Measurements from ENCODE around the gene CALM3.
"Not testable (repeated sequence)": the region's sequence is repeated elsewhere in the genome, so short reads cannot be mapped to it uniquely, and the experiment has no call there.

DNA sequence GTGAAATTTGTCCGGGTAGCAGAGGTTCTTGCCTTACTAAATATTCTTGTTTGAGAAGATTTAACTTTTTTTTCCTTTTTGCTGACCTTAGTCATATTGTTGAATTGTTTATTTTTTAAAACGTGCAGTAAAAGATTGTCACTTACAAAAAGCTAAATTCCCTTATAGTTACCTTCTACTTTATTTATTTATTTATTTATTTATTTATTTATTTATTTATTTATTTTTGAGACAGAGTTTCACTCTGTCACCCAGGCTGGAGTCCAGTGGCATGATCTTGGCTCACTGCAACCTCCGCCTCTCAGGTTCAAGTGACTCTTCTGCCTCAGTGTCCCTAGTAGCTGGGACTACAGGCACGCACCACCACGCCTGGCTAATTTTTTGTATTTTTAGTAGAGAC is 44.7 kb upstream of the CALM3 start:
- TF ChIP-seq, protein P1, sequence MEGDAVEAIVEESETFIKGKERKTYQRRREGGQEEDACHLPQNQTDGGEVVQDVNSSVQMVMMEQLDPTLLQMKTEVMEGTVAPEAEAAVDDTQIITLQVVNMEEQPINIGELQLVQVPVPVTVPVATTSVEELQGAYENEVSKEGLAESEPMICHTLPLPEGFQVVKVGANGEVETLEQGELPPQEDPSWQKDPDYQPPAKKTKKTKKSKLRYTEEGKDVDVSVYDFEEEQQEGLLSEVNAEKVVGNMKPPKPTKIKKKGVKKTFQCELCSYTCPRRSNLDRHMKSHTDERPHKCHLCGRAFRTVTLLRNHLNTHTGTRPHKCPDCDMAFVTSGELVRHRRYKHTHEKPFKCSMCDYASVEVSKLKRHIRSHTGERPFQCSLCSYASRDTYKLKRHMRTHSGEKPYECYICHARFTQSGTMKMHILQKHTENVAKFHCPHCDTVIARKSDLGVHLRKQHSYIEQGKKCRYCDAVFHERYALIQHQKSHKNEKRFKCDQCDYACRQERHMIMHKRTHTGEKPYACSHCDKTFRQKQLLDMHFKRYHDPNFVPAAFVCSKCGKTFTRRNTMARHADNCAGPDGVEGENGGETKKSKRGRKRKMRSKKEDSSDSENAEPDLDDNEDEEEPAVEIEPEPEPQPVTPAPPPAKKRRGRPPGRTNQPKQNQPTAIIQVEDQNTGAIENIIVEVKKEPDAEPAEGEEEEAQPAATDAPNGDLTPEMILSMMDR (IDR thresholded peaks at IDR 0.05) = not testable (repeated sequence)
- TF ChIP-seq POLR2A (IDR thresholded peaks at IDR 0.05) = not testable (repeated sequence)

Data from thyroid gland (tissue), 4 donors.